Measurements from ENCODE around the gene SPEF2. TPM values are rescaled to one million over a fixed set of nuclear protein-coding genes. Genes with fewer than 3 reads are reported as not detected.

Gene SPEF2
- total RNA-seq, 1 donor from 2014 or later: 9.9 TPM

DNA sequence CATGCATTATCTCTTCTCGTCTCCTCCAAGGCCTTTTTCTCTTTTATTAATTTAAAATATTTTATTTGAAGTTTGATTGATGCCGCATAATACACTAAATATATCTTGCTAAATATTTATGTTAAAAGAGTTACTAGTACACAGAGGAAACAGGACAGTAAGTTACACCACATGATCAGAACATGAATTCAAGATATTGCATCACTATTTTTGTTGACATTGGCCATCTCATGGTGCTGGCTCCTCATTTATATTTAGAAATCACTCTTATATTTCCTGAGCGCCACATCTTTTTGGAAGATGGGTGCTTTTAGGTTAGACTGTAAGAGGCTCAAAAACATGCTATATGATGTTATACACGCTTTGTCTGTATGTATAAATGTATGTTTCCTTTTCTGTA is 23.0 kb downstream of the SPEF2 start:
- DNase-seq: no peak
- no peak for ATAC-seq
- intact Hi-C loops (cut with DNase I): no loop called here
- TF ChIP-seq, protein P1, sequence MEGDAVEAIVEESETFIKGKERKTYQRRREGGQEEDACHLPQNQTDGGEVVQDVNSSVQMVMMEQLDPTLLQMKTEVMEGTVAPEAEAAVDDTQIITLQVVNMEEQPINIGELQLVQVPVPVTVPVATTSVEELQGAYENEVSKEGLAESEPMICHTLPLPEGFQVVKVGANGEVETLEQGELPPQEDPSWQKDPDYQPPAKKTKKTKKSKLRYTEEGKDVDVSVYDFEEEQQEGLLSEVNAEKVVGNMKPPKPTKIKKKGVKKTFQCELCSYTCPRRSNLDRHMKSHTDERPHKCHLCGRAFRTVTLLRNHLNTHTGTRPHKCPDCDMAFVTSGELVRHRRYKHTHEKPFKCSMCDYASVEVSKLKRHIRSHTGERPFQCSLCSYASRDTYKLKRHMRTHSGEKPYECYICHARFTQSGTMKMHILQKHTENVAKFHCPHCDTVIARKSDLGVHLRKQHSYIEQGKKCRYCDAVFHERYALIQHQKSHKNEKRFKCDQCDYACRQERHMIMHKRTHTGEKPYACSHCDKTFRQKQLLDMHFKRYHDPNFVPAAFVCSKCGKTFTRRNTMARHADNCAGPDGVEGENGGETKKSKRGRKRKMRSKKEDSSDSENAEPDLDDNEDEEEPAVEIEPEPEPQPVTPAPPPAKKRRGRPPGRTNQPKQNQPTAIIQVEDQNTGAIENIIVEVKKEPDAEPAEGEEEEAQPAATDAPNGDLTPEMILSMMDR (IDR thresholded peaks at IDR 0.05): no peak
- Histone ChIP-seq H3K36me3 (no peaks in the 10 kb centered on the region), H3K9me3 (no peaks in the 10 kb centered on the region), H3K4me3 (no peak overlapping the region), H3K27ac (no peak overlapping the region), H3K4me1 (no peaks in the 10 kb centered on the region), H3K27me3 (no peaks in the 10 kb centered on the region)

GRCh38 chr5:35644543-35644942 is 26.9 kb downstream of the SPEF2 start:
- intact Hi-C loops (cut with DNase I): no loop called here
- Histone ChIP-seq H3K4me3 (no peak overlapping the region), H3K27me3 (no peaks in the 10 kb centered on the region), H3K27ac (no peak overlapping the region), H3K36me3 (no peaks in the 10 kb centered on the region), H3K9me3 (no peaks in the 10 kb centered on the region), H3K4me1 (no peaks in the 10 kb centered on the region)
- TF ChIP-seq, protein P1 (IDR thresholded peaks at IDR 0.05): no peak
- no peak for ATAC-seq
- no peak for DNase-seq

GRCh38 chr5:35647128-35647527 is 29.5 kb downstream of the SPEF2 start:
- H3K27me3 ChIP-seq: no peaks in the 10 kb centered on the region
- H3K4me3 ChIP-seq: no peak overlapping the region
- H3K9me3 ChIP-seq: no peaks in the 10 kb centered on the region
- H3K4me1 ChIP-seq: no peaks in the 10 kb centered on the region
- no peak for ATAC-seq
- H3K36me3 ChIP-seq: no peaks in the 10 kb centered on the region
- no peak overlapping the region for H3K27ac ChIP-seq
- intact Hi-C loops (cut with DNase I): no loop called here
- no peak for DNase-seq
- TF ChIP-seq, protein P1 (IDR thresholded peaks at IDR 0.05): no peak

- H3K27me3 ChIP-seq: no peaks in the 10 kb centered on the region
- intact Hi-C loops (cut with DNase I): no loop called here
- H3K27ac ChIP-seq: no peak overlapping the region
- no peaks in the 10 kb centered on the region for H3K4me1 ChIP-seq
- no peaks in the 10 kb centered on the region for H3K9me3 ChIP-seq
- TF ChIP-seq, protein P1 (IDR thresholded peaks at IDR 0.05): no peak
- no peak overlapping the region for H3K4me3 ChIP-seq
- no peak for DNase-seq
- no peaks in the 10 kb centered on the region for H3K36me3 ChIP-seq
- no peak for ATAC-seq
These were observed 30.0 kb downstream of the SPEF2 start for GRCh38 chr5:35647712-35648111.

- H3K4me1 ChIP-seq: no peaks in the 10 kb centered on the region
- no peak for DNase-seq
- ATAC-seq: peak; percentile 51
- no peaks in the 10 kb centered on the region for H3K27me3 ChIP-seq
- intact Hi-C loops (cut with DNase I): no loop called here
- no peaks in the 10 kb centered on the region for H3K9me3 ChIP-seq
- H3K27ac ChIP-seq: no peak overlapping the region
- TF ChIP-seq, protein P1 (IDR thresholded peaks at IDR 0.05): peak; percentile 43
- no peaks in the 10 kb centered on the region for H3K36me3 ChIP-seq
- H3K4me3 ChIP-seq: no peak overlapping the region
These were observed 33.5 kb downstream of the SPEF2 start for GRCh38 chr5:35651002-35651756.

Data from upper lobe of right lung (tissue), 1 donor.